NCI-H1105 (cell line): ENCODE data around the gene SMOC2.
"Not testable (repeated sequence)": the region's sequence is repeated elsewhere in the genome, so short reads cannot be mapped to it uniquely, and the experiment has no call there.

Experiments used
- DNase-seq: peaks from one replicate; lab custom pipeline; 2025; lab: John Stamatoyannopoulos, UW

Gene SMOC2

DNA sequence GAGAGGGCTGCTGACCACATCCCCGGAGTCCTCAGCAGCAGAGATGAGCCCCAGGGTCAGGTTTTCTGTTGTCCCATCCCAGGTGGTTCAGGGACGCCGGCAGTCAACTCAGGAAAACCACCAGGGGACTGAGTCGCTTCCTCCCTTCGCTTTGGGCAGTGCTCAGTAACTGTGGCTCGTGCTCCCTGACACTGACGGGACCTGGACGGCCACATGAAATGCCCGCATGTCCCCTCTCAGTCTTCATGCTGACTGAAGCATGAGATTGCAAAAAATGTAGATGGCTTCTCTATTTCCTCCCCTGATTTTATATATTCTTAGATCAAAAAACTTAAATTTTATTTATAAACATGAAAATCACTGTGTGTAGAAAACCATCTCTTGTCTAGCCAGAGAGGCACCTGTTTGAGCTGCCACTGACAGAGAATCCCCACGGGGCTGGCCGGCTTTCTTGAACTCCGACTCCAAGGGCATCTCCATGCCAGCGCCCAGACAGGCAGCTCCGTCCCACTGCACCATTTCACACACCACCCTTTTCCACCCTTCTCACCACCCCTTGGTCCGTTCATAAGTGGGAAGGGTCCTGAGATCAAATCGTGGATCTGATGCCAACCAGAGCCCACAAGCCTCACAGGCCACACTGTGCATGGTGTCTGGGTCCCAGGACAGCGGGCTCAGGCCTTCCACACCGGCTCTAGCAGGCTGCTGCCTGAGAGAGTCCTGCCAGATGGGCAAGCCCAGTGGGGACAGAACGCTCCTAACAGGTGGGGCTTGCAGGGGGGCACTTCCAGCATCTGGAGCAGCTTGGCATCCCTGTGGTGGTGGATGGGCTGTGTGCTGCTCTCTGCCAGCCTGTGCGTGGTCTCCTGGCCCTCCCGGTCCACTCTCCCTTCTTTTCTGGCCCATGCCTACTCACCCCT, 98.2 kb downstream of the SMOC2 start:
- no peak for DNase-seq

GRCh38 chr6:168540713-168541291, 99.8 kb downstream of the SMOC2 start:
- no peak for DNase-seq

DNA sequence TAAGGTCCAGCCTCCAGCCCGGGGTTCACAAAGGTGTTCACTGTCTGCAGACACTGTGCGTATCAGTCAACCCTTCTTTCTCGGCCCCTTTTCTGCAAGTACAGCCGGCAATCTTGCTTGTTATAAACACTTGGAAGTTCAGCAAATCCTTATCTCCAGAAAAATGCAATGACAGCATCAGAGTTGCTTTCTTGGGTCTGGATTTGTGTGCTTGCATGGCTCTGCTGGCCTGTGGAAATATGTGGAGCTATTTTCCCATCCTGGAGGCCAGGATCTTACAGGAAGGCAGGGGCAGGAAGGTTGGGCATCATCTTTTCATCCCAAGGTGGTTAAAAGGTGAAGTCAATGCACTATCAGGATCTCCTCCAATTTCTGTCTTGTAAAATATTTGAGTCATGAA, 100.3 kb downstream of the SMOC2 start:
- DNase-seq: no peak

DNA sequence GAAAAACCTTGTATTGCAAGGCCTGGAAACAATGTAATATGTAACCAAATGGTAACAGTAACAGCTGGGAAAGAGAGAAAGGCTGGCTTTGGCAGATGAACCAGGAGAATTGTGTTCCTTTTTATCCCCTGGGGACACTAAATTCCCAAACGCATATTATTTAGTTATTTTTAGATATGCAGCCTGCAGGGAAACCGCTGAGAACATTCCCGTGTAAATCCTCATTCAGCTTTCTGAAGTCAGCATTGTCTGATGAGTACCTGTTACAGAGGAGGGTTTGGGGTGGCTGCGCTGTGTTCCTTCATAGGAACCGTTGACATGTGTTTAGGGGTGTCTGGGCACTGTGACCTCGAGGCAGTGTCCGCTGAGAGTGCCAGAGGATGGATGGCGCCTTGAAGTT, 101.3 kb downstream of the SMOC2 start:
- DNase-seq: no peak

DNA sequence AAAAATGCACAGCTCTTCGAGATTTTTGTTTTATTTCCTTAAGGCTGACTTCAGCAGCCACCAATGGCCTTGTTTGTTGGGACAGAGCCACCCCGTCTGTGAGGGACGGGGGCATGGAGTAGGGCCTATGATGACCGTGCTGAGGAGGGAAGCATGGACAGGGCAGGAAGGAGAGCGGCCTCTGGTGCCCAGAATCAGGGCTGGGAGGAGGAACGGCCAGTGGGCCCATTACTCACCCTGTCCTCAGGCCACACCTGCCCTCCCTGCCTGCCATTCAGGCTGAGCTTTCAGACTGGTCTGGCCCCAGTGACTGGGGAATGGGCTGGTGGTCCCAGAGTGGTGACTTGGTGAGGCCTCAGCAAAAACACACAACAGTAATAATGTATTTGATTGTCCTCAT, 104.4 kb downstream of the SMOC2 start:
- DNase-seq: no peak

- DNase-seq: no peak
Observed at GRCh38 chr6:168546151-168546550, 105.2 kb downstream of the SMOC2 start.

- DNase-seq: no peak
Observed at GRCh38 chr6:168546730-168547129, 105.7 kb downstream of the SMOC2 start.

GRCh38 chr6:168550326-168550725, 109.3 kb downstream of the SMOC2 start:
- no peak for DNase-seq

DNA sequence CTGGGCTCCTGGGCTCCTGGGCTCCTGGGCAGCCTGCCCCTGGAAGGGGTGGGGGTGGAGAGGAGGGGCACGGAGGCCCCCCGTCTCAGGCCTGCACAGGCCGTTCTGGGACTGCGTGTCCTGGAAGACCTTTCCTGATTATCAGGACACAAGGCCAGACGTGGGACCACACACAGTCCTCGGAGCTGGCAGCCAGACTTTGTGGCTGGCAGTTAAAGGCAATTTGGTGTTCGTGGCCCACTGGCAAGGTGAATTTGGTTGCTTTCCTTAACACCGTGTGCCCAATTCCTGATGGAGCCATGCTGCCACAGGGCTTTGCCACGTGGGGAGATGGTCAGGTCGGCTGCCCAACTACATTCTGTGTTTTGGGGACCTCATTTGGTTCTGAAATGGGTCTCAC, 113.5 kb downstream of the SMOC2 start:
- no peak for DNase-seq

DNA sequence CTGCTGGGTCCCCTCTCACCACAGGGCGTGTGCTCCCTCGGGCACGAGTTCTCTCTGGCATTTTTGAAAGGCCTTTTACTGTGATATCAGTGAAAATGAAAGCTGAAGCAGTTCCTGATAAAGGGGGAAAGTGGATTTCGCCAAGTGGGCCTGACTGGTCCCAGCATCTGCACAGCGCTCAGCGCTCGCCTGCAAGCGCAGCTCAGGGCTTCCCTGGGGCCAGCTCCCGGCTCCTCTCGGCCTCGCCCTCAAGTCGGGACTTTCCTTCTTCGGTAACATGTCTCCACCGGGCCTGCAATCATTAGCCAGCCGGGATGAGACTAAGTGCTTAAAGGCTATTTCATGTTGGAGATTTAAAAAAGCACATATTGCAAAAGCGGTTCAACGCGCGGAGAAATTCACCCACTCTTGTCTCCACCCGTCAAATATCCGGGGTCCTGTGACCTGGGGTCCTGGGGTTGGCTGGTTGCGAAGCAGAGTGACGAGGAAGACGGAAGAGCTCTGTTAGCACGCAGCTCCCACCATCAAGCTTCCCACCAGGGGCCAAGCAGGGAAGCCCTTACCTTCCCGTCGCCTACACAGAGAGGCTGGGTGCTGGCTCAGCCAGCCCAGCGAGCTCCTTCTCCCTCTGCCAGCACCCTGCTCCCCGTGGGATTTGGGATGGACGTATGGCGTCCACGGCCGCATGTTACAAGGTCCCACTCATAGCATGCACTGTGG, 114.1 kb downstream of the SMOC2 start:
- no peak for DNase-seq

DNA sequence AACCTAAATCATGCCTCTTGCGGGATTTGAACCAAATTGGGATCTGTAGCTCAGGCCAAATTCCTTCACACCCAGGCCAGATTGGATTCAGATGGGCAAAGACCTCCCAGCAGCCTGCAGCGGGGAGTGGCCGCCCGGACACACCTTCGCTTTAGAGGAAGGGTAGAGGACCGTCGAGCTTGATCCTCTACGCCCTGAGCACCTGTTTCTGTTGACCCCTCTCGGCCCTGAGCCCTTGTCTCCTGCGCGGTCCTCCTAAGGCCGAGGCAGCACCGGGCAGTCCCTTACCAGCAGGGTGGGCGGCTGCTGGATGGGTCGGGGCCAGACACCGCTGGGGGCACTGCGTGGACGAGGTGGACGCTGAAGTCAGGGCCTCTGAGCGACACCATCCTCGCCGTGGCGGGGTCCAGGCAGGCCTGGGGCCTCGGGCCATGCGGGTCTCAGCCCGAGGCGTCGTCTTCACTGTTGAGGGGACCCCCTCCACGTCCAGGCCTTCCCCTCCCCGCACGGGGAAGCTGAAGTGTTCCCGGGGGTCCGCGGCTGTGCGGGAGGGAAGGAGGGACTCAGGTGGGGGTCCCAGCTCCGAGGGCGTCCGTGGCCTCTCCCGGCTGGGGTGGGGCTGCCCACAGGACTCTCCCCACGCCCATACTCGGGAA, 114.8 kb downstream of the SMOC2 start:
- DNase-seq: no peak

- DNase-seq: no peak
Observed at GRCh38 chr6:168557512-168557911, 116.5 kb downstream of the SMOC2 start.

DNA sequence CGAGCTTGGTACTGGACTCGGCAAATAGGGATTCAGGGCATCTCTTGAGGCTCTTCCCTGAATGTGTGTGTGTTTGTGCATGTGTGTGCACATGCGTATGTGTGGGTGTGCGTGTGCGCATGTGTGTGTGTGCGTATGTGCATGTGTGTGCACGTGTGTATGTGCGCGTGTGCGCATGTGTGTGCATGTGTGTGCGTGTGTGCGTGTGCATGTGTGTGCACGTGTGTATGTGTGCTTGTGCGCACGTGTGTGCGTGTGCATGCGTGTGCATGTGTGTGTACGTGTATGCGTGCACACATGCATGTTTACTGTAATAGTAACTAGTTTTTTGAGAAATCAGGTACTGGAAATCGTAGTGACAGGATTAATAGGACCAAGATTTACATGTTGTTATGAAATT, 117.7 kb downstream of the SMOC2 start:
- no peak for DNase-seq

- DNase-seq: no peak
Observed at GRCh38 chr6:168559574-168560098, 118.7 kb downstream of the SMOC2 start.

GRCh38 chr6:168560126-168560525, 119.1 kb downstream of the SMOC2 start:
- DNase-seq: no peak

- DNase-seq: no peak
Observed at GRCh38 chr6:168562576-168563151, 121.7 kb downstream of the SMOC2 start.

DNA sequence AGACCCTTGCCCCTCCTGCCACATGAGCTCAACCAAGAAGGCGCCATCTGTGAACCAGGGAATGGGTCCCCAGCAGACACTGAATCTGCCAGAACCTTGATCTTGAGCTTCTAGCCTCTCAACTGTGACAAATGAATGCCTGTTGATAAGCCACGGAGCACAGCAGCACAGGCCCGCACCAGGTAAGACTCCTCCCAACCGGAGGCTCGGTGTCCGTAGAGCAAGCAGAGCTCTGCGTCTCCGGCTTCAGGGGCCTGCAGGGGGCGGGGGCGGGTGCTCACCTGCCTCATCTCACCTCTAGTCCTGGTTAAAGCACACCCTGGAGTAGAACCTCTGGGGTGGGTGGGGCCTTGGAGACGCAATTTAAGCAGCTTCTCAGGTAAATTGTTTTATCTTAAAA, 122.7 kb downstream of the SMOC2 start:
- DNase-seq: no peak

GRCh38 chr6:168565112-168565511, 124.1 kb downstream of the SMOC2 start:
- no peak for DNase-seq

GRCh38 chr6:168570211-168570610, 129.2 kb downstream of the SMOC2 start:
- no peak for DNase-seq

- DNase-seq: no peak
Observed at GRCh38 chr6:168571268-168571667, 130.3 kb downstream of the SMOC2 start.

DNA sequence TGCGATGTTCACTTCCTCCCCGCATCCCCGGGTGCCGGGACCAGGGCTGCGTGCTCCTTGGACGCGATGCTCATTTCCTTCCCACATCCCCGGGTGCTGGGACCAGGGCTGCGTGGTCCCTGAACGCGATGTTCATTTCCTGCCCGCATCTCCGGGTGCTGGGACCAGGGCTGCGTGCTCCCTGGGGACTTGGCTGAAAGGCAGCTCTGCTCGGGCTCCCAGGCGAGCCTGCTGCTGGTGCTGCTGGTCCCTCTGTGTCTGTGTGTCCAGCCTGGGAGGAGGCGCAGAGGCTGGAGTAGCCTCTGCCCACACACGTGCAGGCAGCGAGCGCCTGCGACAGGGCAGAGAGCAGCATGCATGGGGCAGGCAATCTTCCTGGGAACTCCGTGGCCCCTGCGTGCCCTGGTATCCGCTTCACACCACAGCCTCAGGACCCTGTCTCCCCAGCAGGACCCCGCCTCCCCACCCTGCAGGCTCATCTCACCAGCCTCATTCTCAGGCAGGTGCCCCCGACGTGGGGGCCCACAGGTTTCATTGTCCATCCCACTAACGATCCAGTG, 132.4 kb downstream of the SMOC2 start:
- not testable (repeated sequence) for DNase-seq
